Measurements from ENCODE around the gene MED14.

- TF ChIP-seq POLR2A (IDR thresholded peaks at IDR 0.05): no peak
- TF ChIP-seq, protein P1, sequence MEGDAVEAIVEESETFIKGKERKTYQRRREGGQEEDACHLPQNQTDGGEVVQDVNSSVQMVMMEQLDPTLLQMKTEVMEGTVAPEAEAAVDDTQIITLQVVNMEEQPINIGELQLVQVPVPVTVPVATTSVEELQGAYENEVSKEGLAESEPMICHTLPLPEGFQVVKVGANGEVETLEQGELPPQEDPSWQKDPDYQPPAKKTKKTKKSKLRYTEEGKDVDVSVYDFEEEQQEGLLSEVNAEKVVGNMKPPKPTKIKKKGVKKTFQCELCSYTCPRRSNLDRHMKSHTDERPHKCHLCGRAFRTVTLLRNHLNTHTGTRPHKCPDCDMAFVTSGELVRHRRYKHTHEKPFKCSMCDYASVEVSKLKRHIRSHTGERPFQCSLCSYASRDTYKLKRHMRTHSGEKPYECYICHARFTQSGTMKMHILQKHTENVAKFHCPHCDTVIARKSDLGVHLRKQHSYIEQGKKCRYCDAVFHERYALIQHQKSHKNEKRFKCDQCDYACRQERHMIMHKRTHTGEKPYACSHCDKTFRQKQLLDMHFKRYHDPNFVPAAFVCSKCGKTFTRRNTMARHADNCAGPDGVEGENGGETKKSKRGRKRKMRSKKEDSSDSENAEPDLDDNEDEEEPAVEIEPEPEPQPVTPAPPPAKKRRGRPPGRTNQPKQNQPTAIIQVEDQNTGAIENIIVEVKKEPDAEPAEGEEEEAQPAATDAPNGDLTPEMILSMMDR (IDR thresholded peaks at IDR 0.05): no peak
Measured at GRCh38 chrX:40719218-40719617, 16.1 kb downstream of the MED14 start.
